EL (cell line): ENCODE results near the gene MERTK.
"Not testable (repeated sequence)": the region's sequence is repeated elsewhere in the genome, so short reads cannot be mapped to it uniquely, and the experiment has no call there.

Experiments used
- DNase-seq: peaks from one replicate; pipeline ENCODE4 v3.0.0-alpha.2; 2016

MERTK gene

GRCh38 chr2:112018846-112019245 is 120.4 kb downstream of the MERTK start:
- DNase-seq: no peak

- DNase-seq: no peak
Measured at GRCh38 chr2:112019569-112019982, 121.2 kb downstream of the MERTK start.

GRCh38 chr2:112020561-112020960 is 122.2 kb downstream of the MERTK start:
- no peak for DNase-seq

- no peak for DNase-seq
Measured at GRCh38 chr2:112021290-112021689, 122.9 kb downstream of the MERTK start.

GRCh38 chr2:112021781-112022231 is 123.4 kb downstream of the MERTK start:
- DNase-seq: peak; percentile 47

- no peak for DNase-seq
Measured at GRCh38 chr2:112023707-112024106, 125.3 kb downstream of the MERTK start.

GRCh38 chr2:112024231-112024630 is 125.8 kb downstream of the MERTK start:
- DNase-seq: no peak

GRCh38 chr2:112024896-112025491 is 126.6 kb downstream of the MERTK start:
- DNase-seq: no peak

GRCh38 chr2:112026509-112026908 is 128.1 kb downstream of the MERTK start:
- DNase-seq: no peak

- no peak for DNase-seq
Measured at GRCh38 chr2:112027767-112028166, 129.4 kb downstream of the MERTK start.

GRCh38 chr2:112029164-112029563 is 130.8 kb downstream of the MERTK start:
- no peak for DNase-seq

GRCh38 chr2:112031473-112032223 is 133.2 kb downstream of the MERTK start:
- DNase-seq: peak; percentile 7

- DNase-seq: peak; percentile 12
Measured at GRCh38 chr2:112032224-112032586, 133.8 kb downstream of the MERTK start.

- DNase-seq: peak; percentile 76
Measured at GRCh38 chr2:112032689-112033465, 134.5 kb downstream of the MERTK start.

GRCh38 chr2:112033600-112033999 is 135.2 kb downstream of the MERTK start:
- peak; percentile 73 for DNase-seq

GRCh38 chr2:112034924-112035323 is 136.5 kb downstream of the MERTK start:
- no peak for DNase-seq

GRCh38 chr2:112035786-112036185 is 137.4 kb downstream of the MERTK start:
- no peak for DNase-seq

- not testable (repeated sequence) for DNase-seq
Measured at GRCh38 chr2:112039556-112039955, 141.1 kb downstream of the MERTK start.

GRCh38 chr2:112040066-112040465 is 141.7 kb downstream of the MERTK start:
- DNase-seq: not testable (repeated sequence)

GRCh38 chr2:112041460-112041859 is 143.1 kb downstream of the MERTK start:
- DNase-seq: not testable (repeated sequence)

GRCh38 chr2:112045446-112046014 is 147.1 kb downstream of the MERTK start:
- no peak for DNase-seq

GRCh38 chr2:112046231-112046630 is 147.8 kb downstream of the MERTK start:
- no peak for DNase-seq

- DNase-seq: no peak
Measured at GRCh38 chr2:112047537-112048235, 149.3 kb downstream of the MERTK start.
